Gastrocnemius medialis (tissue), 4 donors: ENCODE results near the gene NFKBIL1. TPM values are rescaled to one million over a fixed set of nuclear protein-coding genes. Genes with fewer than 3 reads are reported as not detected.

Experiments
- ATAC-seq, 2 donors: fragments of 150-250 bp; one replicate each; pipeline ENCODE4 v1.9.1; 2016
- DNase-seq, 2 donors: peaks; one replicate each; pipeline ENCODE4 v3.0.0-alpha.2; 2019
- H3K27ac ChIP-seq, 4 donors: fragments of 200-600 bp; sonication (generic); 1 replicate in 1 of 4; 2 replicates in 3 of 4; pipeline ENCODE4 v1.5.1; 2016 to 2018; ENCODE audit warnings: mild to moderate bottlenecking in 2 of 4, moderate library complexity in 1 of 4
- H3K27me3 ChIP-seq, 3 donors: fragments of 200-600 bp; sonication (generic) in 2 of 3; 1 replicate in 1 of 3; 2 replicates in 2 of 3; pipeline versions ENCODE4 v1.5.1 to v1.6.0; 2016 to 2019; ENCODE audit warnings: mild to moderate bottlenecking in 1 of 3, moderate library complexity in 1 of 3
- H3K36me3 ChIP-seq, 2 donors: fragments of 200-600 bp; sonication (generic) in 1 of 2; one replicate each; pipeline ENCODE4 v1.5.1; 2017 to 2018
- H3K4me1 ChIP-seq, 2 donors: fragments of 200-600 bp; sonication (generic) in 1 of 2; one replicate each; pipeline ENCODE4 v1.5.1; 2016 to 2017; ENCODE audit warnings: mild to moderate bottlenecking in 2 of 2
- H3K4me3 ChIP-seq, 4 donors: fragments of 200-600 bp; sonication (generic) in 3 of 4; 1 replicate in 1 of 4; 2 replicates in 3 of 4; pipeline ENCODE4 v1.5.1; 2016 to 2019; ENCODE audit warnings: mild to moderate bottlenecking in 2 of 4
- H3K9me3 ChIP-seq, 3 donors: fragments of 200-600 bp; sonication (generic) in 2 of 3; 1 replicate in 1 of 3; 2 replicates in 2 of 3; pipeline ENCODE4 v1.5.1; 2016 to 2019
- POLR2A ChIP-seq, 2 donors: fragments of 450-650 bp; IDR thresholded peaks; one replicate each; pipeline ENCODE4 v1.6.1; 2017; ENCODE audit warnings: antibody characterized with exemption in 2 of 2, mild to moderate bottlenecking in 2 of 2, moderate library complexity in 2 of 2
- in situ Hi-C, 4 donors: fragments of 200-750 bp; cut with MboI; loops; one replicate each; pipeline versions ENCODE4 v1.15.0 to v1.8.0; 2017; ENCODE audit warnings: low sequenced_read_pairs in 4 of 4
- intact Hi-C: fragments of 100-400 bp; cut with DNase I; formaldehyde crosslinking; loops from one replicate; pipeline ENCODE4 v1.15.1; 2023; ENCODE audit warnings: low total_unique reads
- total RNA-seq, 4 donors: library from RNA; depleted of rRNA; stranded (reverse); fragments of >200 nt; gene quantifications; one replicate each; pipeline versions ENCODE4 v1.1.0 to v1.2.3, GENCODE V29; 2016
- TF ChIP-seq, protein P1 (sequence below), 5 experiments: fragments of 450-650 bp in 3 of 5; fragments of 200-600 bp in 2 of 5; sonication (generic) in 2 of 5; IDR thresholded peaks in 4 of 5; conservative IDR thresholded peaks in 1 of 5; 1 replicate in 4 of 5; 2 replicates in 1 of 5; pipeline ENCODE4 v1.5.1; 2016 to 2019; ENCODE audit warnings: antibody characterized with exemption in 5 of 5, mild to moderate bottlenecking in 3 of 5, moderate library complexity in 3 of 5

NFKBIL1 gene
- total RNA-seq, 4 donors from 2014 or later = 17.6 to 21.7 (median 20.3) TPM

DNA sequence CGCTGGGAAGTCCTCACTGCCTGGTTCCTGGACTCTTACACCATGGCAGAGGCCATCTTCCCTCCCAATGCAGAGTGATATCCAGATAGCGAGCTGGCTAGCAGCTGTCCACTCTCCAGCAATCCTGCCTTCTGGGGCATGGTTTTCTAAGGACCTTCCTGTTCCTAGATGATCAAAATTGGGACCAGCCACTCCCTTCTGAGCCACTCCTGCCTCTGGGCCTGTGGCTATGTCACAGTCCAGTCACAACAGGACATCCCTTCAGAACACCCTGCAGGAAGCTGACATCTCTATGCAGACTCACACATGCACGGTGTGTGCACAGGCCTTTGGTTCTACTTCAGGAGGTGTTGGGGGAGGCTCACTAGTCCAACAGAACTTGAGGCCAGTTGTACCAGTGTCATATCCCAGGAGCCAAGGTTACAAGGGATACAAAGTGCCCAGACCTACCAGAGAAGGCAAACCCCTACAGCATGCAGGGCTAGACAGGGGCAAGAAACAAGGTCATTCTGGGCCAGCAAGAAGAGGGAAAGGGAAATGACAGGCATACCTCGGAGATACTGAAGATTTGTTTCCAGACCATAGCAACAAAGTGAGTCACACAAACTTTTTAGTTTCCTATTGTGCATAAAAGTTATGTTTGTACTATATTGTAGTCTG is 21.3 kb upstream of the NFKBIL1 start:
- peaks cover 0 to 15% of the 10 kb centered on the region in 2 donors for H3K36me3 ChIP-seq
- DNase-seq (no peak), ATAC-seq (no peak)
- in situ Hi-C loops (loop anchor here in 1 of 4 donors (25.0 kb wide), 1 partner anchor 661 kb away; the partner anchor contains the start of genes AGER, AGPAT1, GPSM3 and PBX2), intact Hi-C loops (no loop called here)
- no peak overlapping the region for H3K4me3 ChIP-seq
- no peaks in the 10 kb centered on the region for H3K4me1 ChIP-seq
- H3K9me3 ChIP-seq = no peaks in the 10 kb centered on the region
- H3K27me3 ChIP-seq = no peaks in the 10 kb centered on the region
- TF ChIP-seq, protein P1, sequence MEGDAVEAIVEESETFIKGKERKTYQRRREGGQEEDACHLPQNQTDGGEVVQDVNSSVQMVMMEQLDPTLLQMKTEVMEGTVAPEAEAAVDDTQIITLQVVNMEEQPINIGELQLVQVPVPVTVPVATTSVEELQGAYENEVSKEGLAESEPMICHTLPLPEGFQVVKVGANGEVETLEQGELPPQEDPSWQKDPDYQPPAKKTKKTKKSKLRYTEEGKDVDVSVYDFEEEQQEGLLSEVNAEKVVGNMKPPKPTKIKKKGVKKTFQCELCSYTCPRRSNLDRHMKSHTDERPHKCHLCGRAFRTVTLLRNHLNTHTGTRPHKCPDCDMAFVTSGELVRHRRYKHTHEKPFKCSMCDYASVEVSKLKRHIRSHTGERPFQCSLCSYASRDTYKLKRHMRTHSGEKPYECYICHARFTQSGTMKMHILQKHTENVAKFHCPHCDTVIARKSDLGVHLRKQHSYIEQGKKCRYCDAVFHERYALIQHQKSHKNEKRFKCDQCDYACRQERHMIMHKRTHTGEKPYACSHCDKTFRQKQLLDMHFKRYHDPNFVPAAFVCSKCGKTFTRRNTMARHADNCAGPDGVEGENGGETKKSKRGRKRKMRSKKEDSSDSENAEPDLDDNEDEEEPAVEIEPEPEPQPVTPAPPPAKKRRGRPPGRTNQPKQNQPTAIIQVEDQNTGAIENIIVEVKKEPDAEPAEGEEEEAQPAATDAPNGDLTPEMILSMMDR (IDR thresholded peaks at IDR 0.05 in 4 of 5, conservative IDR thresholded peaks at IDR 0.05 in 1 of 5) = no peak
- no peak for TF ChIP-seq POLR2A (IDR thresholded peaks at IDR 0.05)
- H3K27ac ChIP-seq = no peak overlapping the region

DNA sequence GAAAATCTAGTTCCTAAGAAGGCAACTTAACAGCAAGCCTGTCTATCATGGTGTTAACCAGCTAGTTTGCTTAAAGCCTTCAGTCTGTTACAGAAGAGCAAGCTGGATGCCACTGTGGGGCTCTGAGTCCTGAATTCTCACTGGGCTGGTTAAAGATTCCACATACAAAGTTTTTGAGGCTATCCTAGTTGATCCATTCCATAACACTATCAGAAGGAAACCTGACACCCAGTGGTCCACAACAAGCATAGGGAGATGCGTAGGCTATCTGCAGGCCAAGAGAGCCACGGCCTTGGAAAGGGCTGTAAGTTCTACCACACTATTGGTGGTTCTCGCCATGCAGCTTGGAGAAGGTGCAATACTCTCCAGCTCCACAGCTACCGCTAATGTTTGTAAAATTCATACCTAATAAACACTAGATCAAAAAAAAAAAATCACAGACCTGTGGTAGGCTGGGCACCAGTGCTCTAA is 19.1 kb upstream of the NFKBIL1 start:
- no peak for ATAC-seq
- Histone ChIP-seq H3K27ac (no peak overlapping the region), H3K36me3 (peaks cover 0 to 38% of the 10 kb centered on the region in 2 donors), H3K4me3 (no peak overlapping the region), H3K27me3 (no peaks in the 10 kb centered on the region), H3K4me1 (no peaks in the 10 kb centered on the region), H3K9me3 (no peaks in the 10 kb centered on the region)
- TF ChIP-seq, protein P1 (IDR thresholded peaks at IDR 0.05 in 4 of 5, conservative IDR thresholded peaks at IDR 0.05 in 1 of 5) = no peak
- TF ChIP-seq POLR2A (IDR thresholded peaks at IDR 0.05) = no peak
- no peak for DNase-seq
- in situ Hi-C loops (loop anchor here in 1 of 4 donors (25.0 kb wide), 1 partner anchor 659 kb away; the partner anchor contains the start of genes AGER, AGPAT1, GPSM3 and PBX2), intact Hi-C loops (no loop called here)

DNA sequence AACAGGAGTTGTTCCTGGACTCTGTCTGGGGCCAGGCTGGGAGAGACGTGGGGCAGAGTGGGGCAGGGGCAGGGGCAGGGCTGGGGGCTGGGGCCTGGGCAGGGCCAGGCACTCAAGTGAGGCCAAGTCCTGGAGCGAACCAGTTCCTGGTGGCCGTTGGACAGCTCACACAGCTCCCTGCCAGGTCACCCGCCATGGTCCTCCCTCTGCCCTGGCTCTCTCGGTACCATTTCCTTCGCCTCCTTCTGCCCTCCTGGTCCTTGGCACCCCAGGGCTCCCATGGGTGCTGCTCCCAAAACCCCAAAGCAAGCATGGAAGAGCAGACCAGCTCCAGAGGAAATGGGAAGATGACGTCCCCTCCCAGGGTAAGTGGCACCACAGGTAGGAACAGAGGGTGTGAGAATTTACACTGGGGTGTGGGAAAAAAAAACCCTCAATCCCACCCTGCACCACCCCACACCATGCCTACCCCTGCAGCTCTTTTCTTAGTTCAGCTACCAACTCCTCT is 18.5 kb upstream of the NFKBIL1 start, which contains the start of gene MCCD1:
Gene MCCD1, plus strand, starts transcription at position 142 of the 508 bp plus-strand sequence. Its CDS starts 53 bp downstream, at position 195.
- intact Hi-C loops = no loop called here
- no peaks in the 10 kb centered on the region for H3K4me1 ChIP-seq
- peaks cover 0 to 43% of the 10 kb centered on the region in 2 donors for H3K36me3 ChIP-seq
- DNase-seq (no peak), ATAC-seq (no peak)
- no peaks in the 10 kb centered on the region for H3K9me3 ChIP-seq
- in situ Hi-C loops = loop anchor here in 1 of 4 donors (25.0 kb wide), 1 partner anchor 658 kb away; the partner anchor contains the start of genes AGER, AGPAT1, GPSM3 and PBX2
- H3K4me3 ChIP-seq = no peak within 1 kb of the TSS
- no peak within 1 kb of the TSS for H3K27ac ChIP-seq
- no peak for TF ChIP-seq POLR2A (IDR thresholded peaks at IDR 0.05)
- TF ChIP-seq, protein P1 (IDR thresholded peaks at IDR 0.05 in 4 of 5, conservative IDR thresholded peaks at IDR 0.05 in 1 of 5) = no peak
- no peaks in the 10 kb centered on the region for H3K27me3 ChIP-seq

DNA sequence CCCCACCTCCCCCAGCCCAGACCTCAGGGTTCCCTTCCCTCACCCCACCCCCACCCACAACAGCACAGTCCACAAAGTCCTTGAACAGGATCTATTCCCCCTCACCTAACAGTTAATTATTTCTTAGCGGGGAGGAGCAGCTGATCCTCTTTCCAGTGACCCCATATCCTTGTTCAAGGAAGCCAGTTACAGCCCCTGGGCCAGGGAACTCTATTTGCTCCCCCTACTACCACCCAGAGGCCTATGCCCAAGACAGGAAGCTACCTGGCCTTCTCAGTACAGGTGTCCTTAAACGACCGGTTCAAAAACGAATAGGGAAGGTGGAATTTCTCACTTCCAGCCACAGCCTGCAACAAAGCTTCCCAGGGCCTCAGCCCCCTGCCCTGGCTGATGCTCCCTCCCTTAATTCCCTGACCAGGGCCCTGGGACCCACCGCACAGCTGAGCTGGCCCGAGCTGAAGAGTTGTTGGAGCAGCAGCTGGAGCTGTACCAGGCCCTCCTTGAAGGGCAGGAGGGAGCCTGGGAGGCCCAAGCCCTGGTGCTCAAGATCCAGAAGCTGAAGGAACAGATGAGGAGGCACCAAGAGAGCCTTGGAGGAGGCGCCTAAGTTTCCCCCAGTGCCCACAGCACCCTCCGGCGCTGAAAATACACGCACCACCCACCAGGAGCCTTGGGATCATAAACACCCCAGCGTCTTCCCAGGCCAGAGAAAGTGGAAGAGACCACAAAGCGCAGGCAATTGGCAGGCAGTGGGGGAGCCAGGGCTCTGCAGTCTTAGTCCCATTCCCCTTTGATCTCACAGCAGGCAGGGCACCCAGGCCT is 17.9 kb upstream of the NFKBIL1 start:
- TF ChIP-seq, protein P1 (IDR thresholded peaks at IDR 0.05 in 4 of 5, conservative IDR thresholded peaks at IDR 0.05 in 1 of 5) = no peak
- TF ChIP-seq POLR2A (IDR thresholded peaks at IDR 0.05) = no peak
- DNase-seq (no peak), ATAC-seq (no peak)
- Histone ChIP-seq H3K4me3 (no peak overlapping the region), H3K4me1 (no peaks in the 10 kb centered on the region), H3K27me3 (no peaks in the 10 kb centered on the region), H3K27ac (no peak overlapping the region), H3K36me3 (peaks cover 0 to 50% of the 10 kb centered on the region in 2 donors), H3K9me3 (no peaks in the 10 kb centered on the region)
- in situ Hi-C loops (loop anchor here in 1 of 4 donors (25.0 kb wide), 1 partner anchor 658 kb away; the partner anchor contains the start of genes AGER, AGPAT1, GPSM3 and PBX2), intact Hi-C loops (no loop called here)
